Measurements from ENCODE around the gene CTNNBIP1. TPM values are rescaled to one million over a fixed set of nuclear protein-coding genes. Genes with fewer than 3 reads are reported as not detected.

CTNNBIP1 gene
- polyA plus RNA-seq, 1 experiment: 28.3 TPM

DNA sequence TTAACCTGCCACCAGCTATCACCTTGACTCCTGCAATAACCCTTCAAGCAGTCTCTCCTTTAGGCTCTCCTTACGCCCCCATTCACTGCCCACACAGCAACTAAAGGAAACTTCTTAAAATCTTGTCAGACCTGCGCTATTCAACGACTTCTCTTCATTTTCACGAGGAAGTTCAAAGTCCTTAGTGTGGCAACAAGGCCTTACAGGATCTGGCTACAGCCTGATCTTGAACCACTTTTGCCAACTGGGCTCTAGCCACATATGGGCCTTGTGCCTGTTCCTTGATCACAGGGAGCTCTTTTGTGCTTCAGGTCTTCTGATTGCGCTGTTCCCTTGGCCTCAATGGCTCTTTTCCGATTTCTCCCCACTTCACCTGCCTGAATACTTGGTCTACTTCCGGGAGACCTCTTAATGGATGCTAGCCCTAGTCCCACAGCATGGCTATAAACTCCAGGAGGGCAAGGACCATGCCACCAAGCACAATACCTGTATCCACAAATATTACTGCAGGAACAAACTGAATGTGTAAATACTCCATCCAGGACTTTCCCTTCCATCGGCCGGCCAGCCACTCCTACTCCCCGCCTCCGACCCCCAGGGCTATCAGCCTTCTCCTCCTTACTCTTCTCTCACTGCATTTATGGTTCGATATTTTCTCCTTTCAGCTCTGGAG is 2.3 kb upstream of the CTNNBIP1 start:
- Histone ChIP-seq H3K9me3 (ENCODE audit: control insufficient read depth, insufficient read depth, low read length) (no peaks in the 10 kb centered on the region), H3K27me3 (ENCODE audit: control insufficient read depth, insufficient read depth, low read length) (peaks cover under 1% of the 10 kb centered on the region), H3K4me3 (ENCODE audit: low read depth, low read length) (no peak overlapping the region), H3K27ac (ENCODE audit: low read depth, low read length) (no peak overlapping the region)
- ChIA-PET CTCF (interaction anchor here (1.5 kb wide), 1 partner anchor 30 kb away, joined by 5 read pairs; no protein-coding TSS in a partner anchor), POLR2A (no interaction called here)
- no peak for DNase-seq (ENCODE audit: low read depth, low spot score)
- no peak for TF ChIP-seq CTCF (IDR thresholded peaks at IDR 0.05; ENCODE audit: low read depth, low read length)

DNA sequence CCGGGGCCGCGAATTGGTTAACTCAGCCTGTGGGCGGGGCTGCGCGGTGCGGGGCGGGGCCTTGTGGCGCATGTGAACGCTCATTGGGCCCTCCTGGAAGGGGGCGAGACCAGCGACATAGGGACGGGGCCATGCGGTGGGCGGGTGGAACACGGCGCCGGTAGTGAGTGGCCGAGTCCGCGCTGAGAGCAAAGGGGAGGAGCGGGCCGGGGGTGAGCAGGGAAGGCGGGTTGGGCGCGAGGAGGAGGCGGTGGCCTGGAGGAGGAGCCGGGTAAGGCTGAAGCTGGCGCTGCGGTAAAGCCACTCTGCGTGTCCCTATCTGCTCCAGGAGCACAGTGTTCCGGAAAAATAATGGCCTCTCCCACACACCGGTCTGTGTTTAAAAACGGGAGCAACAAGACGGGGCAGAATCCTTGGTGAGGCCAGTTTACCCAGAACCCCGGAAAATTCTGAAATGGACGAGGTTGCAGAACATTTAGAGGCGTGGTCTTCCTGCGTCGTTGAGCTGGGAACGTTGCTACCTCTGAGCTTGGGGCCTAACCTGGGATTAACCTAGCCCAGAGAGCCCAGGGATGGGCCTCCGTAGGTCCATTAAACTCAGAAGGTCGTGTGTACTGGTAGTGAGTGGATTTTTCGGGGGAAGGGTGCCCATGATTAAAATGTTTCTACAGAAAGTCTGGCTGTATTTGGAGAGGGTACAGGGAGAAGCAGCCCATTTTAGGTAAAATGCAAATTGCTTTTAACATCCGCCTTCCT is 532 bp upstream of the CTNNBIP1 start:
- Histone ChIP-seq H3K4me3 (ENCODE audit: low read depth, low read length) (peak overlapping the region; percentile 76), H3K27ac (ENCODE audit: low read depth, low read length) (peak overlapping the region; percentile 78), H3K27me3 (ENCODE audit: control insufficient read depth, insufficient read depth, low read length) (no peaks in the 10 kb centered on the region), H3K9me3 (ENCODE audit: control insufficient read depth, insufficient read depth, low read length) (no peaks in the 10 kb centered on the region)
- TF ChIP-seq CTCF (IDR thresholded peaks at IDR 0.05; ENCODE audit: low read depth, low read length): no peak
- DNase-seq (ENCODE audit: low read depth, low spot score): peak; percentile 98
- CTCF ChIA-PET: interaction anchor here (1.0 to 1.2 kb wide), 2 partner anchors 32 to 36 kb away, joined by 3 read pairs; no protein-coding TSS in a partner anchor
- POLR2A ChIA-PET: interaction anchor here (0.8 to 1.0 kb wide), 3 partner anchors 20 to 40 kb away, joined by 3 to 7 read pairs (median 4); partner anchors contain the start of genes LZIC and NMNAT1

- ChIA-PET CTCF (no interaction called here), POLR2A (interaction anchor here (0.6 kb wide), 1 partner anchor 19 kb away, joined by 4 read pairs; no protein-coding TSS in a partner anchor)
- Histone ChIP-seq H3K4me3 (ENCODE audit: low read depth, low read length) (peak overlapping the region; percentile 83), H3K27ac (ENCODE audit: low read depth, low read length) (no peak overlapping the region), H3K9me3 (ENCODE audit: control insufficient read depth, insufficient read depth, low read length) (no peaks in the 10 kb centered on the region), H3K27me3 (ENCODE audit: control insufficient read depth, insufficient read depth, low read length) (no peaks in the 10 kb centered on the region)
- no peak for DNase-seq (ENCODE audit: low read depth, low spot score)
- TF ChIP-seq CTCF (IDR thresholded peaks at IDR 0.05; ENCODE audit: low read depth, low read length): no peak
Observed at GRCh38 chr1:9909234-9910046, 629 bp downstream of the CTNNBIP1 start.

DNA sequence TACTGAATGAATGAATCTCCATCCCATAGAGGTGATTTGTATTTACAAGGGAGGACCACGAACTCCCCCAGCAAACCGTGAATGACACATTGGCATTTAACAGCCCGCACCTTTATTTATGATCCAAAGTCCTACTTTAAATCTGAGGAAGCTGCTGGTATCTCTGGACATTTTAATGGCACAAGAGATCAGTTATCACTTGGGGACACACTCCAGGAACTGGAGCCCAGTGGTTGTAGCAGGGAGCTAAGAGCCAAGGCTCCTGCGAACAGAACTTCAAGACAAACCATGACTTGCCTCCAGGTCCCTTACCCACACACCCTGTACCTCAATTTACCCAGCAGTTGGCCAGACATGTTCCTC is 1.2 kb downstream of the CTNNBIP1 start:
- ChIA-PET POLR2A (interaction anchor here (0.6 to 0.7 kb wide), 2 partner anchors 15 to 19 kb away, joined by 4 to 5 read pairs; no protein-coding TSS in a partner anchor), CTCF (no interaction called here)
- Histone ChIP-seq H3K4me3 (ENCODE audit: low read depth, low read length) (peak overlapping the region; percentile 83), H3K27ac (ENCODE audit: low read depth, low read length) (no peak overlapping the region), H3K27me3 (ENCODE audit: control insufficient read depth, insufficient read depth, low read length) (no peaks in the 10 kb centered on the region), H3K9me3 (ENCODE audit: control insufficient read depth, insufficient read depth, low read length) (no peaks in the 10 kb centered on the region)
- no peak for DNase-seq (ENCODE audit: low read depth, low spot score)
- TF ChIP-seq CTCF (IDR thresholded peaks at IDR 0.05; ENCODE audit: low read depth, low read length): no peak
